SK-N-SH (cell line): Measurements from ENCODE around the gene EMCN.
A peak's percentile ranks its signal among the peaks of the same experiment; 100 is the strongest.

Experiments
- ELF1 ChIP-seq: IDR thresholded peaks from 2 replicates; pipeline ENCODE4 v1.4.0; 2012
- EZH2phosphoT487 ChIP-seq: fragments of 200-600 bp; sonication (generic); IDR thresholded peaks from 2 replicates; pipeline ENCODE4 v1.6.1; 2017; ENCODE audit warnings: low read depth, mixed run types, mild to moderate bottlenecking, antibody characterized with exemption, moderate library complexity, borderline replicate concordance
- GABPA ChIP-seq: IDR thresholded peaks from 2 replicates; pipeline ENCODE4 v1.4.0; 2012; ENCODE audit warnings: low read depth, mild to moderate bottlenecking
- MEF2A ChIP-seq: IDR thresholded peaks from 2 replicates; pipeline ENCODE4 v1.4.0; 2012; ENCODE audit warnings: low read depth, borderline replicate concordance
- POLR2AphosphoS5 ChIP-seq: IDR thresholded peaks from 2 replicates; pipeline ENCODE4 v1.6.1; 2012; ENCODE audit warnings: low read depth, low read length
- SMC3 ChIP-seq: IDR thresholded peaks from 2 replicates; pipeline ENCODE4 v1.6.1; 2012; ENCODE audit warnings: low read depth, low read length, improper control_type of control experiment
- YY1 ChIP-seq: IDR thresholded peaks from 2 replicates; pipeline ENCODE4 v1.4.0; 2012; ENCODE audit warnings: low read depth, mild to moderate bottlenecking
- TF ChIP-seq, protein P1 (sequence below): IDR thresholded peaks from 2 replicates; pipeline ENCODE4 v1.4.0; 2012; ENCODE audit warnings: low read depth
- TF ChIP-seq, protein P2 (sequence below): fragments of 200-600 bp; sonication (generic); IDR thresholded peaks from 2 replicates; pipeline ENCODE4 v1.6.1; 2017; ENCODE audit warnings: antibody characterized with exemption, mild to moderate bottlenecking, moderate library complexity
- TF ChIP-seq, protein P3 (sequence below): IDR thresholded peaks from 2 replicates; pipeline ENCODE4 v1.4.0; 2012; ENCODE audit warnings: low read depth, borderline replicate concordance
- TF ChIP-seq, protein P4 (sequence below): IDR thresholded peaks from 2 replicates; pipeline ENCODE4 v1.6.1; 2012; ENCODE audit warnings: mild to moderate bottlenecking, low read depth, low read length, moderate library complexity
- TF ChIP-seq, protein P5 (sequence below): fragments of 150-350 bp; IDR thresholded peaks from 2 replicates; pipeline ENCODE4 v1.6.1; 2017; ENCODE audit warnings: antibody characterized with exemption, low read length, low read depth, borderline replicate concordance

DNA sequence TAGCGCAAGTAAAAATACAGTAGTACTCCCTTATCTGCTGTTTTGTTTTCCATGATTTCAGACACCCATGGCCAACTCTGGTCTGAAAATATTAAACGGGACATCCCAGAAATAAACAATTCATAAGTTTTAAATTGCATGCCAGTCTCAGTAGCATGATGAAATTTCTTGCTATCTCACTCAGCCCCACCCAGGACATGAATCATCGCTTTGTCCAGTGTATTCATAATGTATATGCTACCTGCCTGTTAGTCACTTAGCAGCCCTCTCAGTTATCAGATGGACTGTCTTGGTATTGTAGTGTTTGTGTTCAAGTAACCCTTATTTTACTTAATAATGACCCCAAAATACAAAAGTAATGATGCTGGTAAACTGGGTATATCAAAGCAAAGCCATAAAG lies 169.3 kb downstream of the EMCN start:
- TF ChIP-seq, protein P1, sequence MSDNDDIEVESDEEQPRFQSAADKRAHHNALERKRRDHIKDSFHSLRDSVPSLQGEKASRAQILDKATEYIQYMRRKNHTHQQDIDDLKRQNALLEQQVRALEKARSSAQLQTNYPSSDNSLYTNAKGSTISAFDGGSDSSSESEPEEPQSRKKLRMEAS: no peak
- TF ChIP-seq MEF2A (no peak), POLR2AphosphoS5 (peak; percentile 20; the same call in 1 of the 2 replicates), SMC3 (no peak), ELF1 (no peak), YY1 (no peak), EZH2phosphoT487 (no peak), GABPA (no peak)
- TF ChIP-seq, protein P2, sequence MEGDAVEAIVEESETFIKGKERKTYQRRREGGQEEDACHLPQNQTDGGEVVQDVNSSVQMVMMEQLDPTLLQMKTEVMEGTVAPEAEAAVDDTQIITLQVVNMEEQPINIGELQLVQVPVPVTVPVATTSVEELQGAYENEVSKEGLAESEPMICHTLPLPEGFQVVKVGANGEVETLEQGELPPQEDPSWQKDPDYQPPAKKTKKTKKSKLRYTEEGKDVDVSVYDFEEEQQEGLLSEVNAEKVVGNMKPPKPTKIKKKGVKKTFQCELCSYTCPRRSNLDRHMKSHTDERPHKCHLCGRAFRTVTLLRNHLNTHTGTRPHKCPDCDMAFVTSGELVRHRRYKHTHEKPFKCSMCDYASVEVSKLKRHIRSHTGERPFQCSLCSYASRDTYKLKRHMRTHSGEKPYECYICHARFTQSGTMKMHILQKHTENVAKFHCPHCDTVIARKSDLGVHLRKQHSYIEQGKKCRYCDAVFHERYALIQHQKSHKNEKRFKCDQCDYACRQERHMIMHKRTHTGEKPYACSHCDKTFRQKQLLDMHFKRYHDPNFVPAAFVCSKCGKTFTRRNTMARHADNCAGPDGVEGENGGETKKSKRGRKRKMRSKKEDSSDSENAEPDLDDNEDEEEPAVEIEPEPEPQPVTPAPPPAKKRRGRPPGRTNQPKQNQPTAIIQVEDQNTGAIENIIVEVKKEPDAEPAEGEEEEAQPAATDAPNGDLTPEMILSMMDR: no peak
- TF ChIP-seq, protein P3, sequence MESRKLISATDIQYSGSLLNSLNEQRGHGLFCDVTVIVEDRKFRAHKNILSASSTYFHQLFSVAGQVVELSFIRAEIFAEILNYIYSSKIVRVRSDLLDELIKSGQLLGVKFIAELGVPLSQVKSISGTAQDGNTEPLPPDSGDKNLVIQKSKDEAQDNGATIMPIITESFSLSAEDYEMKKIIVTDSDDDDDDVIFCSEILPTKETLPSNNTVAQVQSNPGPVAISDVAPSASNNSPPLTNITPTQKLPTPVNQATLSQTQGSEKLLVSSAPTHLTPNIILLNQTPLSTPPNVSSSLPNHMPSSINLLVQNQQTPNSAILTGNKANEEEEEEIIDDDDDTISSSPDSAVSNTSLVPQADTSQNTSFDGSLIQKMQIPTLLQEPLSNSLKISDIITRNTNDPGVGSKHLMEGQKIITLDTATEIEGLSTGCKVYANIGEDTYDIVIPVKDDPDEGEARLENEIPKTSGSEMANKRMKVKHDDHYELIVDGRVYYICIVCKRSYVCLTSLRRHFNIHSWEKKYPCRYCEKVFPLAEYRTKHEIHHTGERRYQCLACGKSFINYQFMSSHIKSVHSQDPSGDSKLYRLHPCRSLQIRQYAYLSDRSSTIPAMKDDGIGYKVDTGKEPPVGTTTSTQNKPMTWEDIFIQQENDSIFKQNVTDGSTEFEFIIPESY: no peak
- TF ChIP-seq, protein P4, sequence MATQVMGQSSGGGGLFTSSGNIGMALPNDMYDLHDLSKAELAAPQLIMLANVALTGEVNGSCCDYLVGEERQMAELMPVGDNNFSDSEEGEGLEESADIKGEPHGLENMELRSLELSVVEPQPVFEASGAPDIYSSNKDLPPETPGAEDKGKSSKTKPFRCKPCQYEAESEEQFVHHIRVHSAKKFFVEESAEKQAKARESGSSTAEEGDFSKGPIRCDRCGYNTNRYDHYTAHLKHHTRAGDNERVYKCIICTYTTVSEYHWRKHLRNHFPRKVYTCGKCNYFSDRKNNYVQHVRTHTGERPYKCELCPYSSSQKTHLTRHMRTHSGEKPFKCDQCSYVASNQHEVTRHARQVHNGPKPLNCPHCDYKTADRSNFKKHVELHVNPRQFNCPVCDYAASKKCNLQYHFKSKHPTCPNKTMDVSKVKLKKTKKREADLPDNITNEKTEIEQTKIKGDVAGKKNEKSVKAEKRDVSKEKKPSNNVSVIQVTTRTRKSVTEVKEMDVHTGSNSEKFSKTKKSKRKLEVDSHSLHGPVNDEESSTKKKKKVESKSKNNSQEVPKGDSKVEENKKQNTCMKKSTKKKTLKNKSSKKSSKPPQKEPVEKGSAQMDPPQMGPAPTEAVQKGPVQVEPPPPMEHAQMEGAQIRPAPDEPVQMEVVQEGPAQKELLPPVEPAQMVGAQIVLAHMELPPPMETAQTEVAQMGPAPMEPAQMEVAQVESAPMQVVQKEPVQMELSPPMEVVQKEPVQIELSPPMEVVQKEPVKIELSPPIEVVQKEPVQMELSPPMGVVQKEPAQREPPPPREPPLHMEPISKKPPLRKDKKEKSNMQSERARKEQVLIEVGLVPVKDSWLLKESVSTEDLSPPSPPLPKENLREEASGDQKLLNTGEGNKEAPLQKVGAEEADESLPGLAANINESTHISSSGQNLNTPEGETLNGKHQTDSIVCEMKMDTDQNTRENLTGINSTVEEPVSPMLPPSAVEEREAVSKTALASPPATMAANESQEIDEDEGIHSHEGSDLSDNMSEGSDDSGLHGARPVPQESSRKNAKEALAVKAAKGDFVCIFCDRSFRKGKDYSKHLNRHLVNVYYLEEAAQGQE: no peak
- TF ChIP-seq, protein P5, sequence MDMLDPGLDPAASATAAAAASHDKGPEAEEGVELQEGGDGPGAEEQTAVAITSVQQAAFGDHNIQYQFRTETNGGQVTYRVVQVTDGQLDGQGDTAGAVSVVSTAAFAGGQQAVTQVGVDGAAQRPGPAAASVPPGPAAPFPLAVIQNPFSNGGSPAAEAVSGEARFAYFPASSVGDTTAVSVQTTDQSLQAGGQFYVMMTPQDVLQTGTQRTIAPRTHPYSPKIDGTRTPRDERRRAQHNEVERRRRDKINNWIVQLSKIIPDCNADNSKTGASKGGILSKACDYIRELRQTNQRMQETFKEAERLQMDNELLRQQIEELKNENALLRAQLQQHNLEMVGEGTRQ: no peak
